ENCODE data around the gene COG2. TPM values are rescaled to one million over a fixed set of nuclear protein-coding genes. Genes with fewer than 3 reads are reported as not detected.
A peak's percentile ranks its signal among the peaks of the same experiment; 100 is the strongest.

The COG2 gene
- total and polyA plus RNA-seq, 4 donors, result 24.2 to 30.8 (median 28.9) TPM

GRCh38 chr1:230708631-230709580 is 66.6 kb downstream of the COG2 start:
- Histone ChIP-seq H3K4me3 (ENCODE audit: low read depth, low read length) (no peak overlapping the region), H3K9me3 (ENCODE audit: control insufficient read depth, insufficient read depth, low read length) (no peaks in the 10 kb centered on the region), H3K36me3 (ENCODE audit: control insufficient read depth, insufficient read depth, low read length) (peaks cover 35% of the 10 kb centered on the region), H3K27me3 (ENCODE audit: control insufficient read depth, insufficient read depth, low read length) (no peaks in the 10 kb centered on the region), H3K4me1 (ENCODE audit: control insufficient read depth, insufficient read depth, low read length) (peaks cover 70% of the 10 kb centered on the region), H3K27ac (ENCODE audit: low read depth, low read length) (no peak overlapping the region)
- 82% methylated on average over 15 of the region's 16 CpGs for WGBS (ENCODE audit: insufficient coverage)
- no peak for DNase-seq (ENCODE audit: low read depth in 4 of 6, low spot score in 6 of 6)

- H3K27ac ChIP-seq (ENCODE audit: low read depth, low read length), result no peak overlapping the region
- H3K4me3 ChIP-seq (ENCODE audit: low read depth, low read length), result no peak overlapping the region
- peaks cover 75% of the 10 kb centered on the region for H3K4me1 ChIP-seq (ENCODE audit: control insufficient read depth, insufficient read depth, low read length)
- no peak for DNase-seq (ENCODE audit: low read depth in 4 of 6, low spot score in 6 of 6)
- no peaks in the 10 kb centered on the region for H3K27me3 ChIP-seq (ENCODE audit: control insufficient read depth, insufficient read depth, low read length)
- WGBS (ENCODE audit: insufficient coverage), result 84% methylated on average over 17 of the region's 18 CpGs
- peaks cover 31% of the 10 kb centered on the region for H3K36me3 ChIP-seq (ENCODE audit: control insufficient read depth, insufficient read depth, low read length)
- no peaks in the 10 kb centered on the region for H3K9me3 ChIP-seq (ENCODE audit: control insufficient read depth, insufficient read depth, low read length)
Measured at GRCh38 chr1:230709619-230710542, 67.6 kb downstream of the COG2 start.

- H3K27ac ChIP-seq (ENCODE audit: low read depth, low read length), result no peak overlapping the region
- no peaks in the 10 kb centered on the region for H3K27me3 ChIP-seq (ENCODE audit: control insufficient read depth, insufficient read depth, low read length)
- no peak overlapping the region for H3K4me3 ChIP-seq (ENCODE audit: low read depth, low read length)
- H3K36me3 ChIP-seq (ENCODE audit: control insufficient read depth, insufficient read depth, low read length), result peaks cover 26% of the 10 kb centered on the region
- no peak for DNase-seq (ENCODE audit: low read depth in 4 of 6, low spot score in 6 of 6)
- H3K4me1 ChIP-seq (ENCODE audit: control insufficient read depth, insufficient read depth, low read length), result peaks cover 77% of the 10 kb centered on the region
- H3K9me3 ChIP-seq (ENCODE audit: control insufficient read depth, insufficient read depth, low read length), result no peaks in the 10 kb centered on the region
- WGBS (ENCODE audit: insufficient coverage), result 100% methylated on average over 5 of the region's 8 CpGs
Measured at GRCh38 chr1:230710543-230710904, 68.2 kb downstream of the COG2 start.

- H3K4me1 ChIP-seq (ENCODE audit: control insufficient read depth, insufficient read depth, low read length), result peaks cover 70% of the 10 kb centered on the region
- WGBS (ENCODE audit: insufficient coverage), result 90% methylated on average over 3 of the region's 3 CpGs
- DNase-seq (ENCODE audit: low read depth in 4 of 6, low spot score in 6 of 6), result no peak
- peaks cover 18% of the 10 kb centered on the region for H3K36me3 ChIP-seq (ENCODE audit: control insufficient read depth, insufficient read depth, low read length)
- no peak overlapping the region for H3K27ac ChIP-seq (ENCODE audit: low read depth, low read length)
- no peak overlapping the region for H3K4me3 ChIP-seq (ENCODE audit: low read depth, low read length)
- no peaks in the 10 kb centered on the region for H3K27me3 ChIP-seq (ENCODE audit: control insufficient read depth, insufficient read depth, low read length)
- H3K9me3 ChIP-seq (ENCODE audit: control insufficient read depth, insufficient read depth, low read length), result peaks cover 1% of the 10 kb centered on the region
Measured at GRCh38 chr1:230711245-230711644, 69.0 kb downstream of the COG2 start.

- DNase-seq (ENCODE audit: low read depth in 4 of 6, low spot score in 6 of 6), result no peak
- H3K4me3 ChIP-seq (ENCODE audit: low read depth, low read length), result no peak overlapping the region
Measured at GRCh38 chr1:230712470-230712942, 70.2 kb downstream of the COG2 start.

GRCh38 chr1:230713138-230713537 is 70.9 kb downstream of the COG2 start:
- Histone ChIP-seq H3K4me3 (ENCODE audit: low read depth, low read length) (peak overlapping the region; percentile 28), H3K27ac (ENCODE audit: low read depth, low read length) (no peak overlapping the region), H3K9me3 (ENCODE audit: control insufficient read depth, insufficient read depth, low read length) (peaks cover 2% of the 10 kb centered on the region), H3K36me3 (ENCODE audit: control insufficient read depth, insufficient read depth, low read length) (peaks cover 12% of the 10 kb centered on the region), H3K4me1 (ENCODE audit: control insufficient read depth, insufficient read depth, low read length) (peaks cover 55% of the 10 kb centered on the region), H3K27me3 (ENCODE audit: control insufficient read depth, insufficient read depth, low read length) (no peaks in the 10 kb centered on the region)
- DNase-seq (ENCODE audit: low read depth in 4 of 6, low spot score in 6 of 6), result no peak
- 89% methylated on average over 4 of the region's 7 CpGs for WGBS (ENCODE audit: insufficient coverage)

More at GRCh38 chr1:230712470-230712942, 70.2 kb downstream of the COG2 start:
- H3K27ac ChIP-seq (ENCODE audit: low read depth, low read length), result no peak overlapping the region
- H3K27me3 ChIP-seq (ENCODE audit: control insufficient read depth, insufficient read depth, low read length), result no peaks in the 10 kb centered on the region
- peaks cover 62% of the 10 kb centered on the region for H3K4me1 ChIP-seq (ENCODE audit: control insufficient read depth, insufficient read depth, low read length)
- peaks cover 15% of the 10 kb centered on the region for H3K36me3 ChIP-seq (ENCODE audit: control insufficient read depth, insufficient read depth, low read length)
- peaks cover 2% of the 10 kb centered on the region for H3K9me3 ChIP-seq (ENCODE audit: control insufficient read depth, insufficient read depth, low read length)
- WGBS (ENCODE audit: insufficient coverage), result 90% methylated on average over 15 of the region's 17 CpGs

- H3K4me1 ChIP-seq (ENCODE audit: control insufficient read depth, insufficient read depth, low read length), result peaks cover 51% of the 10 kb centered on the region
- 92% methylated on average over 7 of the region's 8 CpGs for WGBS (ENCODE audit: insufficient coverage)
- no peaks in the 10 kb centered on the region for H3K27me3 ChIP-seq (ENCODE audit: control insufficient read depth, insufficient read depth, low read length)
- peak overlapping the region; percentile 28 for H3K4me3 ChIP-seq (ENCODE audit: low read depth, low read length)
- peaks cover 12% of the 10 kb centered on the region for H3K36me3 ChIP-seq (ENCODE audit: control insufficient read depth, insufficient read depth, low read length)
- H3K9me3 ChIP-seq (ENCODE audit: control insufficient read depth, insufficient read depth, low read length), result peaks cover 2% of the 10 kb centered on the region
- no peak for DNase-seq (ENCODE audit: low read depth in 4 of 6, low spot score in 6 of 6)
- H3K27ac ChIP-seq (ENCODE audit: low read depth, low read length), result peak overlapping the region; percentile 79
Measured at GRCh38 chr1:230713547-230713914, 71.2 kb downstream of the COG2 start.

- Histone ChIP-seq H3K27me3 (ENCODE audit: control insufficient read depth, insufficient read depth, low read length) (no peaks in the 10 kb centered on the region), H3K27ac (ENCODE audit: low read depth, low read length) (peak within 1 kb of the TSS; percentile 85), H3K9me3 (ENCODE audit: control insufficient read depth, insufficient read depth, low read length) (peaks cover 2% of the 10 kb centered on the region), H3K36me3 (ENCODE audit: control insufficient read depth, insufficient read depth, low read length) (peaks cover 12% of the 10 kb centered on the region), H3K4me1 (ENCODE audit: control insufficient read depth, insufficient read depth, low read length) (peaks cover 46% of the 10 kb centered on the region), H3K4me3 (ENCODE audit: low read depth, low read length) (peak within 1 kb of the TSS; percentile 28)
- WGBS (ENCODE audit: insufficient coverage), result 35% methylated on average over 20 of the region's 24 CpGs
- DNase-seq (ENCODE audit: low read depth in 4 of 6, low spot score in 6 of 6), result peak in 4 of 6 donors; percentile 70 to 90 (median 77)
Measured at GRCh38 chr1:230713915-230714764, 71.9 kb downstream of the COG2 start, which contains the start of gene AGT. Gene AGT, minus strand, starts transcription at chr1:230714122. Its CDS starts 3,299 bp downstream, at chr1:230710823.

GRCh38 chr1:230715510-230715909 is 73.2 kb downstream of the COG2 start:
- no peak for DNase-seq (ENCODE audit: low read depth in 4 of 6, low spot score in 6 of 6)
- Histone ChIP-seq H3K4me3 (ENCODE audit: low read depth, low read length) (no peak overlapping the region), H3K36me3 (ENCODE audit: control insufficient read depth, insufficient read depth, low read length) (peaks cover 2% of the 10 kb centered on the region), H3K4me1 (ENCODE audit: control insufficient read depth, insufficient read depth, low read length) (peaks cover 34% of the 10 kb centered on the region), H3K27me3 (ENCODE audit: control insufficient read depth, insufficient read depth, low read length) (no peaks in the 10 kb centered on the region), H3K9me3 (ENCODE audit: control insufficient read depth, insufficient read depth, low read length) (peaks cover 2% of the 10 kb centered on the region), H3K27ac (ENCODE audit: low read depth, low read length) (no peak overlapping the region)
- 100% methylated on average over 2 of the region's 3 CpGs for WGBS (ENCODE audit: insufficient coverage)
